ENCODE data around the gene ANTXRL.
"Not testable (repeated sequence)": the region's sequence is repeated elsewhere in the genome, so short reads cannot be mapped to it uniquely, and the experiment has no call there.

DNA sequence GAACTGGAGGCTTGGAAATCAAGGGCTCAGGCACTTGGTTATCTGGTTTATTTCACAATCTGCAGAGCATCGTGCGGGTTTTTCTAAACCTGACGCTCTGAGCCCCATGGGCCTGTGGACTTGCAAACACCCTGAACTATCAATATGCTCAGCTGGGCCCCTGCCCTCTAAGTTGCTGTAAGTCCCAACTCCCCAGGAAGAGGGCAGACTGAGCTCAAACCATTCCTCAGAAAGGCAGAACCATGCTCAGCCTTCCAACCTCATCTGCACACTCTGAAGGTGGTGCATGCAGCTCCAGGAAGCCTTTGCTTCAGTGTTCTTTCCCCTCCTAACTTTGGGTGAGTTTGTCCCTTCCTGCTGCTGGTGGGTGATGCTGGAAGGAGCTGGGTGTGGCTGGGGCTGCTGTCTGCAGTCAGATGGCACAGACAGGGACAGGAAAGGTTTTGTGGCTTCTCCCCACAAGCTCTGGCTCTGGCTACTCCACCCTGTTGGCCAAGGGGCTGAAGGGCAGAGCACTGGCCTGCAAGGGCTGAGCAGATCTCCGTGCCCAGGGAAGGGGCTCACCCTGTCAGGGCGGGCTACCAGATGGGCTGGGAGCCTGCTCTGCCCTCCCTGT lies 92.5 kb downstream of the ANTXRL start:
- TF ChIP-seq, protein P1, sequence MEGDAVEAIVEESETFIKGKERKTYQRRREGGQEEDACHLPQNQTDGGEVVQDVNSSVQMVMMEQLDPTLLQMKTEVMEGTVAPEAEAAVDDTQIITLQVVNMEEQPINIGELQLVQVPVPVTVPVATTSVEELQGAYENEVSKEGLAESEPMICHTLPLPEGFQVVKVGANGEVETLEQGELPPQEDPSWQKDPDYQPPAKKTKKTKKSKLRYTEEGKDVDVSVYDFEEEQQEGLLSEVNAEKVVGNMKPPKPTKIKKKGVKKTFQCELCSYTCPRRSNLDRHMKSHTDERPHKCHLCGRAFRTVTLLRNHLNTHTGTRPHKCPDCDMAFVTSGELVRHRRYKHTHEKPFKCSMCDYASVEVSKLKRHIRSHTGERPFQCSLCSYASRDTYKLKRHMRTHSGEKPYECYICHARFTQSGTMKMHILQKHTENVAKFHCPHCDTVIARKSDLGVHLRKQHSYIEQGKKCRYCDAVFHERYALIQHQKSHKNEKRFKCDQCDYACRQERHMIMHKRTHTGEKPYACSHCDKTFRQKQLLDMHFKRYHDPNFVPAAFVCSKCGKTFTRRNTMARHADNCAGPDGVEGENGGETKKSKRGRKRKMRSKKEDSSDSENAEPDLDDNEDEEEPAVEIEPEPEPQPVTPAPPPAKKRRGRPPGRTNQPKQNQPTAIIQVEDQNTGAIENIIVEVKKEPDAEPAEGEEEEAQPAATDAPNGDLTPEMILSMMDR (conservative IDR thresholded peaks at IDR 0.05; ENCODE audit: low read depth, low read length): not testable (repeated sequence)
- not testable (repeated sequence) for TF ChIP-seq EZH2 (IDR thresholded peaks at IDR 0.05; ENCODE audit: low read length, unreplicated experiment); EZH2phosphoT487 (IDR thresholded peaks at IDR 0.05; ENCODE audit: borderline replicate concordance, low read length)

Measured in PC-3 (cell line).